Measurements from ENCODE around the gene SLC25A18. TPM values are rescaled to one million over a fixed set of nuclear protein-coding genes. Genes with fewer than 3 reads are reported as not detected.

Gene SLC25A18
- total and polyA plus RNA-seq, 2 of the 8 experiments (the other 6 are each of a cell fraction or from before 2014, with no cell fraction given): 2.8 to 2.9 TPM

- Histone ChIP-seq H3K4me2 (ENCODE audit: insufficient read depth in 1 of 2, low read depth in 2 of 2, low read length in 2 of 2) (no peak overlapping the region), H3K36me3 (ENCODE audit: control insufficient read depth in 2 of 4, insufficient read depth in 4 of 4, low read length in 3 of 4) (no peaks in the 10 kb centered on the region), H3K4ac (replicated peaks; ENCODE audit: insufficient read length, low read depth, low read length) (no peak overlapping the region), H3K23me2 (ENCODE audit: low read depth, low read length) (peaks cover 1% of the 10 kb centered on the region; the same call in 1 of the 2 replicates), H2BK12ac (ENCODE audit: low read depth, low read length) (no peak overlapping the region; the same call in 1 of the 2 replicates), H4K5ac (ENCODE audit: insufficient read length, low read depth, low read length) (no peak overlapping the region), H2BK15ac (ENCODE audit: low read length) (no peak overlapping the region), H3K9ac (replicated peaks in 1 of 4; ENCODE audit: extremely low read depth in 1 of 4, low read depth in 3 of 4, low read length in 3 of 4) (no peak overlapping the region), H3K56ac (replicated peaks; ENCODE audit: insufficient read length, low read depth, low read length) (no peak overlapping the region), H4K91ac (replicated peaks; ENCODE audit: insufficient read length, low read length) (no peak overlapping the region), H3K14ac (ENCODE audit: insufficient read length) (no peak overlapping the region), H3K27ac (ENCODE audit: low read depth, low read length) (no peak overlapping the region), H4K8ac (ENCODE audit: extremely low read depth, insufficient read depth, low read length) (no peak overlapping the region), H3K18ac (ENCODE audit: extremely low read depth, low read length) (no peak overlapping the region; the same call in 1 of the 2 replicates), H2AK5ac (ENCODE audit: low read depth, low read length) (no peak overlapping the region), H3K79me1 (ENCODE audit: low read depth, low read length) (no peaks in the 10 kb centered on the region), H3K27me3 (replicated peaks in 1 of 4; ENCODE audit: control insufficient read depth in 3 of 4, extremely low read depth in 1 of 4, insufficient read depth in 3 of 4, low read length in 3 of 4) (no peaks in the 10 kb centered on the region), H3K9me3 (ENCODE audit: insufficient read depth in 2 of 2, low read depth in 1 of 2, low read length in 1 of 2) (no peaks in the 10 kb centered on the region), H2BK20ac (ENCODE audit: low read length) (no peak overlapping the region), H3K4me1 (replicated peaks in 1 of 4; ENCODE audit: control insufficient read depth in 3 of 4, insufficient read depth in 4 of 4, low read length in 3 of 4) (peaks cover 0 to 3% (median 0%) of the 10 kb centered on the region in 4 experiments; a peak in 4 of 7 replicates), H2BK120ac (replicated peaks; ENCODE audit: low read depth, low read length) (no peak overlapping the region), H3K4me3 (ENCODE audit: extremely low read depth in 1 of 4, insufficient read depth in 2 of 4, low read depth in 3 of 4, low read length in 4 of 4) (no peak overlapping the region), H3K79me2 (ENCODE audit: control insufficient read depth in 1 of 2, insufficient read depth in 2 of 2, low read length in 2 of 2) (no peaks in the 10 kb centered on the region), H2AFZ (ENCODE audit: low read length) (no peak overlapping the region), H4K20me1 (replicated peaks in 1 of 2; ENCODE audit: control insufficient read depth in 1 of 2, insufficient read depth in 2 of 2, low read length in 2 of 2) (no peaks in the 10 kb centered on the region), H2BK5ac (ENCODE audit: low read depth, low read length) (no peak overlapping the region), H3K23ac (ENCODE audit: insufficient read length) (no peak overlapping the region)
- 90% methylated on average over 17 of the region's 17 CpGs; no CpG with 5 or more reads in 1 of the 2 experiments for WGBS, 2 experiments (ENCODE audit: extremely low coverage in 1 of 2, insufficient coverage in 1 of 2, insufficient read length in 1 of 2, insufficient replicate concordance in 2 of 2, low coverage in 1 of 2, low lambda C conversion rate in 2 of 2, missing lambda C conversion rate in 1 of 2)
- CTCF ChIA-PET (ENCODE audit: partially characterized antibody): interaction anchor here (0.9 to 4.1 kb wide), 3 partner anchors 16 to 23 kb away, joined by 4 to 27 read pairs (median 16); no protein-coding TSS in a partner anchor
- POLR2A ChIA-PET (ENCODE audit: partially characterized antibody): interaction anchor here (0.6 to 2.6 kb wide), 4 partner anchors 10 to 77 kb away, joined by 3 to 9 read pairs (median 3); no protein-coding TSS in a partner anchor
- DNase-seq (ENCODE audit: low read depth in 1 of 2, low spot score in 2 of 2): no peak
- TF ChIP-seq RAD21 (IDR thresholded peaks at IDR 0.05 in 1 of 2, conservative IDR thresholded peaks at IDR 0.05 in 1 of 2; ENCODE audit: low read depth in 2 of 2, low read length in 2 of 2) (no peak), CEBPB (IDR thresholded peaks at IDR 0.05; ENCODE audit: low read depth, low read length) (no peak), SIX5 (IDR thresholded peaks at IDR 0.05; ENCODE audit: low read depth, low read length) (no peak), CREB1 (IDR thresholded peaks at IDR 0.05) (no peak), PHF8 (conservative IDR thresholded peaks at IDR 0.05; ENCODE audit: low read depth, low read length) (no peak), SP2 (IDR thresholded peaks at IDR 0.05; ENCODE audit: low read length) (no peak), TAF1 (IDR thresholded peaks at IDR 0.05; ENCODE audit: low read depth, low read length) (no peak), NANOG (IDR thresholded peaks at IDR 0.05; ENCODE audit: insufficient read depth, low read depth, low read length, poor library complexity, severe bottlenecking) (no peak)
- FAIRE-seq: no peak
These were observed 18.3 kb downstream of the SLC25A18 start for GRCh38 chr22:17581631-17582030.
